GM21367 (cell line): ENCODE results near the gene FUT8.

Experiments used
- ATAC-seq: cut with Tn5 transposase; IDR thresholded peaks from one replicate; pipeline ENCODE4 v1.9.1; 2021; ENCODE audit not compliant: unreplicated experiment

Gene FUT8

GRCh38 chr14:65550779-65551643 is 138.5 kb downstream of the FUT8 start:
- ATAC-seq, result no peak

- no peak for ATAC-seq
These were observed 140.2 kb downstream of the FUT8 start for GRCh38 chr14:65552724-65553123.

- no peak for ATAC-seq
These were observed 142.3 kb downstream of the FUT8 start for GRCh38 chr14:65554837-65555236.

- no peak for ATAC-seq
These were observed 142.8 kb downstream of the FUT8 start for GRCh38 chr14:65555358-65555757.

- ATAC-seq, result no peak
These were observed 145.8 kb downstream of the FUT8 start for GRCh38 chr14:65558363-65558762.

- ATAC-seq, result no peak
These were observed 148.0 kb downstream of the FUT8 start for GRCh38 chr14:65560340-65561027.

GRCh38 chr14:65564370-65564769 is 151.8 kb downstream of the FUT8 start:
- ATAC-seq, result no peak

GRCh38 chr14:65565948-65566347 is 153.4 kb downstream of the FUT8 start:
- ATAC-seq, result no peak

- no peak for ATAC-seq
These were observed 154.4 kb downstream of the FUT8 start for GRCh38 chr14:65566820-65567522.

GRCh38 chr14:65574611-65575010 is 162.1 kb downstream of the FUT8 start:
- ATAC-seq, result no peak

GRCh38 chr14:65575389-65575788 is 162.9 kb downstream of the FUT8 start:
- no peak for ATAC-seq

- no peak for ATAC-seq
These were observed 168.4 kb downstream of the FUT8 start for GRCh38 chr14:65580973-65581372.

- no peak for ATAC-seq
These were observed 168.8 kb downstream of the FUT8 start for GRCh38 chr14:65581378-65581777.

GRCh38 chr14:65581799-65582198 is 169.3 kb downstream of the FUT8 start:
- ATAC-seq, result no peak

GRCh38 chr14:65585216-65585615 is 172.7 kb downstream of the FUT8 start:
- ATAC-seq, result no peak

- no peak for ATAC-seq
These were observed 176.1 kb downstream of the FUT8 start for GRCh38 chr14:65588426-65589140.

- ATAC-seq, result no peak
These were observed 181.8 kb downstream of the FUT8 start for GRCh38 chr14:65594153-65594881.

GRCh38 chr14:65594882-65595237 is 182.3 kb downstream of the FUT8 start:
- ATAC-seq, result no peak

- no peak for ATAC-seq
These were observed 186.8 kb downstream of the FUT8 start for GRCh38 chr14:65599375-65599774.

GRCh38 chr14:65600742-65601141 is 188.2 kb downstream of the FUT8 start:
- no peak for ATAC-seq

- no peak for ATAC-seq
These were observed 192.0 kb downstream of the FUT8 start for GRCh38 chr14:65604535-65604934.
